CMK (cell line): ENCODE measurements around the gene SDHA.
A peak's percentile ranks its signal among the peaks of the same experiment; 100 is the strongest.
"Not testable (repeated sequence)": the region's sequence is repeated elsewhere in the genome, so short reads cannot be mapped to it uniquely, and the experiment has no call there.

Source experiments
- DNase-seq: peaks from one replicate; pipeline ENCODE4 v3.0.0-alpha.2; 2010; ENCODE audit warnings: low read depth

The SDHA gene

DNA sequence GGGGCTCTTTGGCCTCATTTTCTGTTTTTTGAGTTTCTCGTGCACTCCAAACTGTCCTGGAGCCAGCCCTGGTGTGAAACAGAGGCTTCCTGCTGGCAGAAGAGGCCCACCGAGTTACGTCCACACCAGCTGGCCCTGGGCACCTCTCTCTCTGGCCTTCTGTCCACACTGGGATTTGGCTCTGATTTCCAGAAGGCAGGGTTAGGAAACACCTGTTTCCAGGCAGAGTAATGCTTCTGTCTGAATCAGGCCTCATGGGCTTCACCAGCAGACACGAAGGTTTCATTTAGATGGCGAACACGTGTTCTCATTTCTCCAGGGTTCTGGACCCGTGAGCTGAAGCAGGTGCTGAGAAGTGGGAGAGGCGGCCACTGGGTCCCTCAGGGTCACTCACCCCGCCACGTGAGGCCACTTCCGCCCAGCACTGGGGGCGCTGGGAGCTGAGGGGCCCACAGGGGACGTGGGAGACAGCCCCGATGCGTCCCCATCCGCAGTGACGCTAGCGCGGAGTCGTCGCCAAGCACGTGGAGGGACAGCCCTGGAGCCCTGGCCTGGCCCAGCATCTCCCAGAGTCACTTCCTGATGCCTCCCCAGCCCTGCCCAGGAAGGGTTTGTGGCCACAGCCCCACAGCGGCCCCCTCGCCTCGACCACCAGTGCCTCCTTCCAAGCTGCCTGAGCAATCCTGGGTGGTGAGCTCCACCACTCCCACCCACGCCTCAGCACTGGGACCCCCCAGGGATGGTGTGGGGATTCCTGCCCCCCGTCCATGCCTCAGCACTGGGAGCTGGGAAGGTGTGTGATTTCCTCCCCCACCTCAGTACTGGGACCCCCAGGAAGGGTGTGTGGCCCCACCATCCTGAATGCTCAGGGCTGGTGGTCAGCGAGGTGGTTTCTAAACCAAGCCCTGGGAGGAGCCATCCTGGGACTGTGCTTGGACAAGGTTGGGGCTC lies 31.8 kb upstream of the SDHA start:
- DNase-seq: no peak

DNA sequence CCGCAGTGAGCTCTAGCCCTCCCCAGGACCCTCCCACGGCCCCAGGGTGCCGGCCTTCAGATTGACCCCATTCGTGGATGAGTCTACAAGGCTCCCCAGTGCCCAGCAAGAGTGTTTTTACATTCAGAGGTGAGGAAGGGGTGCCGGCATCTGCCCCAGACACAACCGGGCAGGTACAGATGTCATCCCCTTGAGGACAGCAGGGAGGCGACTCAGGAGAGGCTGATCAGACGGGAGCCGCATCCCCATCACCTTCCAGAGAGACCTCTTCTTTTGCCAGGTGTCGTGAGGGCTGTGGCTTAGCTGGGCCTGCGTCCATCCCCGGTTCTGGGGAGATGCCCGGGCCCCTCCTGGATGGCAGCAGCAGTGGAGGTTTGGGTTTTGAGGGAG lies 31.1 kb upstream of the SDHA start:
- no peak for DNase-seq

DNA sequence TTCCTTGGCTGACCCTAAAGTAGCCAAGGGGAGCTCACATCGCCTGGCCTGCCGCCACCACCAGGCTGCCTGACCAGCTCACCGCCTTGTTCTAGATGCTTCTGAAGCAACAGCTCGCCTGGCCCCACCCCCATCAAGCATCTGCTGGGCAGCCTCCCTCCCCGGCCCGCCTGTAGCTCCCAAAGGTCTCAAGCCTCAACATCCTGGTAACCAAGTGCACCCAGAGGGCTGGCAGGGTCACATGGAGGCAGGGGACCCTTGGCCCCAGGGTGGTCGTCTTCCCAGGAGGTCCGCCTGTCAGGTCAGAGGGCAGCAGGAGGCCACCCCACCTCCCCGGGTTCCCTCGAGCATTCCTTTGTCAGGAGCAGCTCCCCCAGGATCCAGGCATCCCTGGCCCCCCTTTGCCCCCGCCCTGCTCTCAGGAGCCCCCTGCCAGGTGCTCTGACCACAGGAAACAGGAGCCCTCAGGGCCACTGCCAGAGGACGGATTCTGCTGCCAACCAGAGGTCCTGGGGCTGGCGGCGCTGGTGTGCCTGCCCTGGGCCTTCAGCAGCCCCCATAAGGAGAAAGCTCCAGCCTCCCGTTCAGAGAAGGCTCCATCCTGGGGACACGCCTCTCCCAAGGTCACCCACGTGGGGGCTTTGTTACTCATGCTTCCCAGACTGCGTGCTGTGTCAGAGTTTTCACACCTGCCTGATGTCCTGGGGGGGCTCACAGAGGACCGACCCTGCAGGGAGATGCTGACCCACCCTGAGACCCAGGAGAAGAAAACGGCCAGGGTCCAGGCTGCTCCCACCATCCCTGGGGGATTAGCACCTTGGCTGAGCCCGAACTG lies 30.3 kb upstream of the SDHA start:
- no peak for DNase-seq

DNA sequence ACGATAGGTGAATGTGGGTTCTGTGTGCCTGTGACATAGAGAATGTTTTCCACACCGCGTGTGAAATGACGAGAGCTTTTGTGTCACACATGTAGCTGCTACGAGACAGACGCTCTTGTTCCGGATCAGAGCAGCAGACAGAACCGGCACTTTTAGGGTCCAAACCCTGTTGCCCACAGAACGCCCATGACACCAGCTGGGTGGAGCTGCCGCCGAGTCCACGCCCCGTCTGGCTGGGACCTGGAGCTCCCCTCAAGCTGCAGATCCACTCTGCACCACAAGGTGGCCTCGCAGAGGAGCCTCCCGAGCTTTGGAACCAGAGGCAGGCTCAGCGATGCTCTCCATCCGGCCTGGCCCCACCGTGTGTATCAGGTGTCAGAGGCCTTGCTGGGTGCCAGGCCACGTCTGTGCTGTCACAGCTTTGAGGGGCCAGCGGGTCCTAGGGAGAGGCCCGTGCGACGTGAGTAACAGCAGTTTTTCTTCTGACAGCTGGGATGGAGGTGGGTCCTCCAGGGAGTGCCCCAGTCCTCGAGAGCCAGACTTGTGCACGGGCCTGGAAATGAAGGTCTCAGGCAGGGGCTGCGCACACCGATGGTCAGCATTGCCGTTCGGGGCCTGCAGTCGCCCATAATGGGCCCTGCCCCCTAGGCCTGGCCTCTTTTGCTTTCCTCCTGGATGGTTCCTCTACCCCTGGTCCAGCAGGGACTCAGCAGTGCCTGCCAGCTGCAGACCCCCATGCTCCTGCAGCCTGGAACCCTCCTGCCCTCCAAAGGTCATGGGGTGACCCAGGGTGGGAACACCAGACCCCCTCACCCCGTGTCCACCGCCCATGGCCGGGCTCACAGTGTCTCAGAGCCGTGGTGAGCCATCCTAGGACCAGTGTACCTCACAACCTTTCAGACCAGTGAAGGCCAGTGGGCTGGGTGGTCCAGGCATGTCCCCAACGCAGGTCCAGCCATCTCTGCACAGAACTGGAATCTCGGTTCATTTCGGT lies 29.3 kb upstream of the SDHA start:
- peak; percentile 69 for DNase-seq

DNA sequence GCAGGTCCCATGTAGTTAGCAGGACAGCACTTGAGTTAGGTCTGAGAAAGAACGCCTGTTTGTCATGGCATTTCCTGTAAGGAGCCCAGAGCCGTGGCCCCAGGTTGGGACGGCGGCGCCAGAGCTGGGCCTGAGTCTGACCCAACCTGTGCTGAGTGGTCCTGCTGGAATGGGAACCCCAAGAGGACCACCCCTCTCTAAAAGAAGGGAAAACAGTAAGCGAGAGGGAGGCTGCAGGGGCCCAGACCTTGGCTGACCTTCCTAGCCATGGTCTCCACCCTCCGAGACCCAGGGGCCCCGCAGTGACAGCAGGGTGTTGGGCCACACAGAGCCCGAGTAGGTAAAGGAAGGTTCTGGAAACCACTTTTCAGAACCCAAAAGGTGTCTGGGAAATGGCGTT lies 28.6 kb upstream of the SDHA start:
- DNase-seq: no peak

DNA sequence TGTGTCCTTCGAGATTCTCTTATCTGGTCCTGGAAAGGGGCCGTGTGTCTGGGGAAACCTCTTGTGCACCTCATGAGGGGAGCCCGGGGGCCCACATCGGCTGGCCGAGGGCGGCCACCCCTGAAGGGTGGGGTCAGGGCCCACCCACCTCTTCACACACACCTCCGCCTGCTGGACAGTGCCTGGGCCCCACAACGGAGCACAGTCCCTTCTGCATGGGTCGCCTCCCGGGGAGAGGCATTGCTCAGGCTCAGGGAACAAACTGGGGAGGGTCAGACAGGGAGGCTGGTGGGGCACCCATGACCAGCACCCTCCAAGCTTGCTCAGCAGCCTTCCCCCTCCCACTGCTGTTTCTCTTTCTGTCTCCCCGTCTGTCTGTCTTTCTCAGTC lies 28.1 kb upstream of the SDHA start:
- no peak for DNase-seq

DNA sequence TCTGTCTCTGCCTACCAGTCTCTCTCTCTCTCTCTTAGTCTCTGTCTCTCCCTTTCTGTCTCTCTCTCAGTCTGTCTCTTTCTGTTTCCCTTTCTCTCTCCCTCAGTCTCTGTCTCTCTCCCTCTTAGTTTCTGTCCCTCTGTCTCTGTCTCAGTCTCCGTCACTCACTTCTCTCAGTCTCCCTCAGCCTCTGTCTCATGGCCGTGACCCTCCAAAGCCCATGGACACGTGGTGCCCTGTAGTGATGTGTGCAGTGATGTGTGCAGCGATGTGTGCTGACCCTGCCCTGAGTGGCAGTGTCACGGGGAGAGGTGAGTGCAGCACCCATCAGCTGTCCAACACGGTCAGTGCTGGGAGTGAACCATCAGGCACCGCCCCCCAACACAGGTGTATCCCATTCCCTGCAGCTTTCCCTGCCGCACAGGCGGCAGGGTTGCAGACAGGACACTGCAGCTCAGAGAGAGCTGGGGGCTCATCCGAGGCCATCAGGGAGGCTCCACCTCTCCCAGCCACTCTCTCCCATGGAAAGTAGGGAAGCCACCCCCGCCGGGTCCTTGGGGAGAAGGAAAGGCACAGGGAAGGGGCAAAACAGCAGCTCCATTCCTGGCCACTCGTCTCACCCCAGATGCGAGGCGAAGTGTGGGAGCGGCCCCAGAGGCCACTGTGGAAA lies 27.6 kb upstream of the SDHA start:
- DNase-seq: no peak

DNA sequence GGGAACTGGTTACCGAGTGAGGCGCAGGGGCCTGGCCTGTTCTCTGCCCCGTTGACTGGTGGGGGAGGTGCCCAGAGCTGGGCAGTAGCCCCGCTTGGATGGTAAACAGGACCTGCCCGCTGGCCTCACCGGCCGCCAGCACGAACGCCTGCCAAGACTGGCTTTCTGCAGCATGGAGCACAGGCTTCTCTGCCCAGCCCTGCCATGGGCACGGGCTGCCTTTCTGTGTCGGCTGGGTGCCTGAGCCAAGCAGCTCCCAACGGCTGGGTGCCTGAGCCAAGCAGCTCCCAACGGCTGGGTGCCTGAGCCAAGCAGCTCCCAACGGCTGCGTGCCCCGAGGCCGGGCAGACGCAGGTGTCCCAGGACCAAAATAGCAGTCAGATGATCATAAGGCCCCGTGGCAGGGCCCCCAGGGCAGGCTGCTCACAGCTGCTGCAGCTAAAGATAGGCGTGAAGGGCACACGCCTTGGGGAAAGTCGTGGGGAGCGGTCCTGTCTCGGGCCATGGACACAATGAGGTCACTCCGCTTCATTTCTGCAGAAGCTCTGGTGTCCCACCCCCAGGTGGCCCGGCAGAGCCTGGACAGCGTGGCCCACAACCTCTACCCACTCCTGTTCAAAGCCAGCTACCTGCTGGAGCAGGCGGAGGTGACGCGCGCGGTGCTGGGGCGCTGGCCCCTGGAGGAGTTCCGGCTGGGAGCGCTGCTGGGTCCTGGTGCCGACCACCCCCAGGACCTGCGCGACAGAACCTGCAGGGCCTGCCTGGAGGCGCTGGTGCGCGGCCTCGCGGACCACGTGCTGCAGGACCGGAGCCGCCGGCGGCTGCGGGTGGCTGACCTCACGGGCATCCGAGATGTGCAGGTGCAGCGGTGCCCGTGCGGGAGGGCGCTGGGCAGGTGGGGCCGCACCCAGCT lies 26.8 kb upstream of the SDHA start, which contains the start of gene LRRC14B:
Gene LRRC14B (plus strand): TSS at position 460 of the 913 bp plus-strand sequence. CDS start 44 bp downstream, at position 504.
- no peak for DNase-seq

DNA sequence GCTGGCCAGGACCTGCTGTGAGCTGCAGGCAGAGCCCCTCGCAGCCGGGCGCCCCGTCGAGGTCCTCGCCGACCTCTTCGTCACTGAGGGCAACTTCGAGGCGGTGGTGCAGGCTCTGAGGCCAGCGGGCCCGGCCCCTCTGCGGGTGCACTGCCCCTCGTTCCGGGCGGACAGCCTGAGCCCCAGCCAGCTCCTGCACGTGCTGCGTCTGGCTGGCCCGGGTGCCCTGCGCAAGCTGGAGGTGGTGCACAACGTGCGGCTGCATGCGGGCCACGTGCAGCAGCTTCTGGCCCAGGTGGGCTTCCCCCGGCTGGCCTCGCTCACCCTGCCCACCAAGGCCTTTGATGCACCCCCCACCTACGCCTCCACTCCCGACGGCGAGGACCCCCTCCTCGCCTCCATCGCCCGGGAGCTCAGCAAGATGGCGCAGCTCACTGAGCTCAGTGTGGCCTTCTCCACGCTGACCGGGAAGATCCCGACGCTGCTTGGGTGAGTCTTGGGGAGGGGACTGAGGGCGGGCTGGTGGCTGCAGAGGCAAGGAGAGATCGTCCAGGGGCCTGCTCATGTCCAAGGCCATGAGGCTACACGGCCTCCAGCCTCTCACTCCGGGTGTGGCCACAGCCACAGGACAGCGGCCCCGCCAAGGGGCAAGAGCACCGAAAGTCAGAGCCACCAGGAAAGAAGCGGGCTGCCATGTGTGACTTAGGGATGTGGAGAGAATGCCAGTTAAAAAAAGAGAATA lies 26.0 kb upstream of the SDHA start:
- DNase-seq: no peak

DNA sequence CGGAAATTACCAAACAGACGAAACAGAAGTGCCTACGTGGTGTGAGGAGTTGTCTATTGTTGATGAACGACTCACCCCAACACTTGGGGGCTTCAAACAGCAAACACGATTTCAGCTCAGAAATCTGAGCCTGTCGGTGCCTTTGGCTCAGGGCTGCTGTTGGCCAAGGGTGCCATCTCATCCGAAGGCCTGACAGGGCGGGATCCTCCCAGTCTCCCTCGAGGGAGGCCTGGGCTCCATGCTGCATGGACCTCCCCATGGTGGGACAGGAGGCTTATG lies 25.5 kb upstream of the SDHA start:
- no peak for DNase-seq

DNA sequence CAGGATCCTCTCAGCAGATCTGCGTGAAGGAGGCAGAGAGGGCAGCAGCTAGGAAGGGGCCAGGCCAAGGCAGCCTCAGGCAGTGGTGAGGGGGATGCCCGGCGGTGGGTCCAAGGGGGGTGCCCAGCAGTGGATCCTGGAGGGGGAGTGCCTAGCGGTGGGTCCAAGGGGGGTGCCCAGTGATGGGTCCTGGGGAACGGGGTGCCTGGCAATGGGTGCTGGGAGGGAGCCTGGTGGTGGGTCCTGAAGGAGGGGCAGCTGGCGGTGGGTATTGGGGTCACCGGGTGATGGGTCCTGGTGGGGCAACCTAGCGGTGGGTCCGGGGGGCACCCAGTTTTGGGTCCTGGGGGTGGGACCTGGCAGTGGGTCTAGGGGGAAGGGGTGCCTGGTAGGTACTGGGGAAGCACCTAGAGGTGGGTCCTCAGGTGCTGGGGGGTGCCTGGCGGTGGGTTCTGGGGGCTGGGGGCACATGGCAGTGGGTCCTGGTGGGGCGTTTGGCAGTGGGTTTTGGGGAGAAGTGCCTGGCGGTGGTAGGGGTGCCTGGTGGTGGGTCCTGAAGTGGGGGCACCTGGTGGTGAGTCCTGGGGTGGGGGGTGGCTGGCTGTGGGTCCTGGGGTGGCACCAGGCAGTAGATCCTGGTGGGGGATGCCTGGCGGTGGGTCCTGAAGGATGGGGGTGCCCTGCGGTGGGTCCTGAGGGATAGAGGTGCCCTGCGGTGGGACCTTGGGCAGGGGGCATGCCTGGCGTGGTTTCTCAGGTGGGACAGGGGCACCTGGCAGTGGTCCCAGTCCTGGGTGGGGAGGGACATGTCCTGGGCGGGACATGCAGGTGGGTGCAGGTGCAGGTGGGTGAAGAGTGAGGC lies 24.9 kb upstream of the SDHA start:
- DNase-seq: no peak

DNA sequence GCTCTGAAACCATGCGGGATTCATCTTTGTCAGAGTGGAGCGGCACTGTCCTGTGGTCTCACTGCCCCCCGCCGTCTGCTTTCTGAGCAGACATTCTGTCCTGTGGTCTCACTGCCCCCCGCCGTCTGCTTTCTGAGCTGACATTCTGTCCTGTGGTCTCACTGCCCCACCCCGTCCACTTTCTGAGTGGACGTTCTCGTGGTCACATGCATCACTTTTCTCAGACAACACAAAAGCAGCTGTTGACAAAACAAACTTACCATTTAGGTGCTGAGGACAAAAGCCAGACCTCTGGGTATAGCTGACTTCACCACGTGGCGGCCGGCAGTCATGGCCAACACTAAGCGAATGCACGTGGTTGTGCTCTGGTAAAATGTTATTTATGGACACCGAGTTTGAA lies 24.0 kb upstream of the SDHA start:
- no peak for DNase-seq

DNA sequence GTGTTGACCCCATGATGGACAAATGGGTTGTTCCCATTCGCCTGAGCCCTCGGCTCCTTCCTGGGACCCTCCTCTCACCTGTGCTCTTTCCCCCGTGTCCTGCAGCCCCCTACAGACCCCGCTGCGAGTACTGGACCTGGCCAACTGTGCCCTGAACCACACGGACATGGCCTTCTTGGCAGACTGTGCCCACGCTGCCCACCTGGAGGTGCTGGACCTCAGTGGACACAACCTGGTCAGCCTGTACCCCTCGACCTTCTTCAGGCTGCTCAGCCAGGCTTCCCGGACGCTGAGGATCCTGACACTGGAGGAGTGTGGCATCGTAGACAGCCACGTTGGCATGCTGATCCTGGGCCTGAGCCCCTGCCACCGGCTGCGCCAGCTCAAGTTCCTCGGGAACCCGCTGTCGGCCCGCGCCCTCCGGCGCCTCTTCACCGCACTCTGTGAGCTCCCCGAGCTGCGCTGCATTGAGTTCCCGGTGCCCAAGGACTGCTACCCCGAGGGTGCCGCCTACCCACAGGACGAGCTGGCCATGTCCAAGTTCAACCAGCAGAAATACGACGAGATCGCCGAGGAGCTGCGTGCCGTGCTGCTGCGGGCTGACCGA lies 23.4 kb upstream of the SDHA start:
- no peak for DNase-seq

DNA sequence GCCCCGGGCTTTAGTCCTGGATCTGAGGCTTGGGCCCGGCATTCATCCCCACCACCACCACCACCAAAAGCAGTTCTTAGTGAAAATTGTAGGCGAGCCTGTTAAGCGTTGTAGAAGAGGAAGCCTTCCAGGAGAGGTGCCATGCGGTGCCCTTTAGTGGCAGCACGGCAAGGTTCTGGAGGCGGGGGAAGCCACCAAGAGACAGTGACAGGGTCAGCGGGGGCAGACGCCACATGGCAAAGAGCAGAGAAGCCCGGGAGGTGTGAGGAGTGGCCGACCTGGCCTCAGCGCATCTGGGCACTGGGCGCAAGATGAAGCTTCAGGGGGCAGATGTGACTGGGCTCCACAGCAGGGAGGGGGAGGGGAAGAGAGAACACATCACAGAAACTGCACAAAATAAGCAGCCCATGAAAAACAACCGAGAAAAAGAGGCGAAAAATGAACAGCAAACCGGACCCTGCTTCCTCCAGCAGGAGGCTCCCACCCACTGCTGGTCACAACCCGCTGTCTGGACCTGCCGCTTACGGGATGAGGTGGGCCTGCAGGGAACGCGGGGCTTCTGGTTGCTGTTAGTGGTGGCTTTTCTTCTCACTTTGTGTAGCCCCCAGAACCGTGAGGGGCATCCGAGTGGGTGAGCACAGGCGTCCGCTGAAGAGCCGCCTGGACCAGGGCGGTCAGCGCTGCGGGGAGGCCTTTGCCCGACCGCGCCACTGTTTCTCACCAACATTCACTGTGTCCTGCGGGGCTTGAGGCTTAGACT lies 22.5 kb upstream of the SDHA start:
- no peak for DNase-seq

DNA sequence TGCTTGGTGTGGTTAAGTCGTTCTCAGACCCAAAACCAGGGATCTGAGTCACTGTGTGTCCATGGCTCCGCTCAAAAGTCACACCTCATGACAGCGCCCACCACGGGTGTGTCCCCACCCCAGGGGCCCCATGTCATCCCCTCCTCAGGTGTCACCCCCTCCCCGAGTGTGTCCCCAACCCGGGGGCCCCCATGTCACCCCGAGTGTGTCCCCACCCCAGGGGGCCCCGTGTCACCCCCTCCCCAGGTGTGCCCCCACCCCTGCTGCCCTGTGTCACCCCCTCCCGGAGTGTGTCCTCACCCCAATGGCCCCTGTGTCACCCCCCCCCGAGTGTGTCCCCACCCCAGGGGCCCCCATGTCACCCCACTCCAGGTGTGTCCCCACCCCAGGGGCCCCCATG lies 21.8 kb upstream of the SDHA start:
- DNase-seq: no peak

DNA sequence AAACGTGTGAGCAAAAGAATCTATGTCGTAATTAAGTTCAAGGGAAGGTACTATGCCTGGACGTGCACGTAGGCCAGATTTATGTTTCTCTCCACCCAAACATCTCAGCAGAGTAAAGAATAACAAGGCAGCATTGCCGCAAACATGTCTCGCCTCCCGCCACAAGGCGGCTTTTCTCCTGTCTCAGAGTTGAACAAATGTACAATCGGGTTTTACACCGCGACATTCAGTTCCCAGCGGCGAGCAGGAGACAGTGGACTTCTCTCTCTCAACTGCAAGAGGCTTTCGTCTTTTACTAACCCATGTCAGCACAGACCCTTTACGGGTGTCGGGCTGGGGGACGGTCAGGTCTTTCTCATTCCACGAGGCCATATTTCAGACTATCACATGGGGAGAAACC lies 21.1 kb upstream of the SDHA start:
- not testable (repeated sequence) for DNase-seq

DNA sequence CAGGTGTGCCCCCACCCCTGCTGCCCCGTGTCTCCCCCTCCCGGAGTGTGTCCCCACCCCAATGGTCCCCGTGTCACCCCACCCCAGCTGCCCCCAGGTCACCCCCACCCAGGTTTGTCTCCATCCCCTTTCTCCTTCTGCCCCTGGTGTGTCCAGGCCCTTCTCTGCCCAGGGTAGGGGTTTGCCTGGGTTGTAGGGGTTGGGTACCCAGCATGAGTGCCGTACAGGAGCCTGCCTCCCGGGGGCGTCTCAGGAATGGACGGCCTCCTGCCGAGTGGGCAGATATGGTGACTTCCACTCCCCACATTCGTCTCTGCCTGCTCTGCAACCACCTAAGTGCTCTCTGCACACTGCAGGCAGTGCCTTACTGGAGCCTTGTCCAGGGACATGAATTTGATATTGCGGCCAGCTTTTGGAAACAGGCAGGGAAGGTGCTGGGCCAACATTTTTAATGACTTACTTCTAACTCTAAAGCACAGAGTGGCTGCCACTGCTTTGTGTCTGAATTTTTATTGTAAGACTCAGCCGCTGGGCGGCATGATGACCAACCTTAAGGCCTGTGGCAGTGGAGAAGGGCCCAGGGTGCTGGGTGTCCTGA lies 20.1 kb upstream of the SDHA start:
- no peak for DNase-seq
